ENCODE data around the gene UHRF1.

- no peak for TF ChIP-seq CTCF (IDR thresholded peaks at IDR 0.05; ENCODE audit: low read depth, low read length)
- TF ChIP-seq EZH2phosphoT487 (IDR thresholded peaks at IDR 0.05; ENCODE audit: low read depth), result no peak
Measured at GRCh38 chr19:4929186-4929585, 19.9 kb downstream of the UHRF1 start.
